ENCODE data around the gene TRABD.

GRCh38 chr22:50206599-50206998 is 20.9 kb downstream of the TRABD start:
- TF ChIP-seq CTCF (IDR thresholded peaks at IDR 0.05) (peak; percentile 41 to 65 (median 52)), POLR2A (IDR thresholded peaks at IDR 0.05) (no peak)

All from heart left ventricle (tissue), 13 donors.